Measurements from ENCODE around the gene OR5M10. TPM values are rescaled to one million over a fixed set of nuclear protein-coding genes. Genes with fewer than 3 reads are reported as not detected.

Gene OR5M10
- total RNA-seq, 1 donor: not detected

DNA sequence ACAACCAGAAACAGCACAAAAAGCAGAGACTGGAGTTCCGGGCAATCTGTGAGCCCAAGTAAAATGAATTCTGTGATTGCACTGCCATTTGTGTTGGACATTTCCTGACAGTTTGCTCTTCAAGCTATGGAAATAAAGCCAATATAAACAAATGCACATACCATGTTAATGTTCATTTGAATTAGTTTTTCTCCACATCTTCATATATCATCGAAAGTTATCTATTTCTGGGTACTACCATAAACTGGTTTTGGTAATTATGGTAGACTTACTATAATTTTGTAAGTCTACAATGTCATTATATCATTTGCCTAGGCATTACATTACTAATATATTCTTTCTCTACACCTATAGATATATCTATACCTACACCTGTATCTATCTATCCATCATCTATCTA, 34.4 kb downstream of the OR5M10 start, which contains the start of gene OR5M11:
OR5M11 (minus strand) TSS at position 101 of the 400 bp plus-strand sequence; CDS start at position 101, 0 bp downstream.
- TF ChIP-seq, protein P1, sequence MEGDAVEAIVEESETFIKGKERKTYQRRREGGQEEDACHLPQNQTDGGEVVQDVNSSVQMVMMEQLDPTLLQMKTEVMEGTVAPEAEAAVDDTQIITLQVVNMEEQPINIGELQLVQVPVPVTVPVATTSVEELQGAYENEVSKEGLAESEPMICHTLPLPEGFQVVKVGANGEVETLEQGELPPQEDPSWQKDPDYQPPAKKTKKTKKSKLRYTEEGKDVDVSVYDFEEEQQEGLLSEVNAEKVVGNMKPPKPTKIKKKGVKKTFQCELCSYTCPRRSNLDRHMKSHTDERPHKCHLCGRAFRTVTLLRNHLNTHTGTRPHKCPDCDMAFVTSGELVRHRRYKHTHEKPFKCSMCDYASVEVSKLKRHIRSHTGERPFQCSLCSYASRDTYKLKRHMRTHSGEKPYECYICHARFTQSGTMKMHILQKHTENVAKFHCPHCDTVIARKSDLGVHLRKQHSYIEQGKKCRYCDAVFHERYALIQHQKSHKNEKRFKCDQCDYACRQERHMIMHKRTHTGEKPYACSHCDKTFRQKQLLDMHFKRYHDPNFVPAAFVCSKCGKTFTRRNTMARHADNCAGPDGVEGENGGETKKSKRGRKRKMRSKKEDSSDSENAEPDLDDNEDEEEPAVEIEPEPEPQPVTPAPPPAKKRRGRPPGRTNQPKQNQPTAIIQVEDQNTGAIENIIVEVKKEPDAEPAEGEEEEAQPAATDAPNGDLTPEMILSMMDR (IDR thresholded peaks at IDR 0.05; ENCODE audit: extremely low read depth, low read depth, low read length): no peak
- no peak within 1 kb of the TSS for H3K27ac ChIP-seq (ENCODE audit: low read depth, low read length)
- no peaks in the 10 kb centered on the region for H3K27me3 ChIP-seq (ENCODE audit: insufficient read depth, low read length)
- no peak for DNase-seq (ENCODE audit: insufficient read length, low spot score, missing footprints)
- no peak within 1 kb of the TSS for H3K4me2 ChIP-seq (ENCODE audit: insufficient read depth, low read length)
- no peaks in the 10 kb centered on the region for H3K4me1 ChIP-seq (ENCODE audit: insufficient read depth, low read length)
- no peaks in the 10 kb centered on the region for H4K20me1 ChIP-seq (ENCODE audit: insufficient read depth, low read length)
- no peaks in the 10 kb centered on the region for H3K36me3 ChIP-seq (ENCODE audit: insufficient read depth, low read length)
- no peak within 1 kb of the TSS for H3K4me3 ChIP-seq (ENCODE audit: insufficient read depth, low read length)
- H2AFZ ChIP-seq (ENCODE audit: low read length): no peak within 1 kb of the TSS
- no peaks in the 10 kb centered on the region for H3K9me3 ChIP-seq (ENCODE audit: low read depth, low read length)
- H3K79me2 ChIP-seq (ENCODE audit: insufficient read depth, low read length): no peaks in the 10 kb centered on the region

DNA sequence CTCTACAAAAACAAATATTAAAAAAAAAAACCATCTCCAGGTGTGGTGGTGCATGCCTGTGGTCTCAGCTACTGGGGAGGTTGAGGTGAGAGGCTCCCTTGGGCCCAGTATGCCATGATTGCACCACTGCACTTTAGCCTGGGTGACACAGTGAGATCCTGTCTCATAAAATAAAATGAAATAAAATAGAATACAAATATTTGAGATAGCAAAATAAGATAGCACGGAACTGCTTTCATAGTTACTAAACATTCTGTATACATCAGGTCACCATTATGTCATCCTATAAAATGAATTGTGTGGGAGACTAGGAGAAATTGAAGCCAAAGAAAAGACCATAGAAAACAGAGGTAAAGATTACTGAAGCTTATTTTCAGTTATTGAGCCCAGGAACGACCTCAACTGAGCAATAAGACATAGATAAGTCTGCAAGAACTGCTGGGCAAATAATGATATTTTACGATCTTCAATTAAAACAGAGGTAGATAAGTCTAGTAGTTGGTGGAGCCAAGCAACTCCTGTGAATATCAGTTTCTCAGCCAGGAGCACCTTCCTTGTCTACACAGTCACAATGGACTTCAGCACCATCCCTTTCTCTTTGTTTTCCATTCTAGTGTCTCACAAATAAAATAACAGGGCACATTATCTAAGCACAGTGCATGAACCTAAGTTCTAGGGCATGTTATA, 44.3 kb downstream of the OR5M10 start:
- no peak for DNase-seq (ENCODE audit: insufficient read length, low spot score, missing footprints)
- Histone ChIP-seq H3K36me3 (ENCODE audit: insufficient read depth, low read length) (no peaks in the 10 kb centered on the region), H3K27me3 (ENCODE audit: insufficient read depth, low read length) (no peaks in the 10 kb centered on the region), H3K9me3 (ENCODE audit: low read depth, low read length) (peaks cover 4% of the 10 kb centered on the region), H3K79me2 (ENCODE audit: insufficient read depth, low read length) (no peaks in the 10 kb centered on the region), H3K4me2 (ENCODE audit: insufficient read depth, low read length) (no peak overlapping the region), H3K4me1 (ENCODE audit: insufficient read depth, low read length) (no peaks in the 10 kb centered on the region), H3K27ac (ENCODE audit: low read depth, low read length) (no peak overlapping the region), H3K4me3 (ENCODE audit: insufficient read depth, low read length) (no peak overlapping the region), H4K20me1 (ENCODE audit: insufficient read depth, low read length) (no peaks in the 10 kb centered on the region), H2AFZ (ENCODE audit: low read length) (no peak overlapping the region)
- TF ChIP-seq, protein P1 (IDR thresholded peaks at IDR 0.05; ENCODE audit: extremely low read depth, low read depth, low read length): no peak

DNA sequence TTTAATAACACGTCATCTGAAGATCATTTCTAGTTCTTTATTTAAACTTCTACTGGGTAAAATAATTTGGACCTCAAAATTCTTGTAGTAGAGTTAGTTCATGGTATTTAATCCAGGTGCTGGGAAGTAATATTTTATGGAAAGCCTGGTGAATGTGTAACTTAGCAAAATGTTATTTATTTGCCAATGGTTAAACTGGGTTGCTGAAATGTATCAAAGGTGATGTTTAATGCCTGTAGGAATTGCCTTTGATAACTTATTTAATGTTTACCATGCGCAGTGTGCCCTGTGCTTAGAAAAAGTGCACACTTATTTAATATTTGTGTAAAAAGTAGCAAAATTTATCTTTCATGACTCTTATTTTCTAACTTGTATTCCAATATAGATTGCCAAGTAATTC, 45.7 kb downstream of the OR5M10 start:
- no peaks in the 10 kb centered on the region for H3K79me2 ChIP-seq (ENCODE audit: insufficient read depth, low read length)
- H2AFZ ChIP-seq (ENCODE audit: low read length): no peak overlapping the region
- no peaks in the 10 kb centered on the region for H4K20me1 ChIP-seq (ENCODE audit: insufficient read depth, low read length)
- H3K27me3 ChIP-seq (ENCODE audit: insufficient read depth, low read length): no peaks in the 10 kb centered on the region
- TF ChIP-seq, protein P1 (IDR thresholded peaks at IDR 0.05; ENCODE audit: extremely low read depth, low read depth, low read length): no peak
- peaks cover 4% of the 10 kb centered on the region for H3K9me3 ChIP-seq (ENCODE audit: low read depth, low read length)
- H3K27ac ChIP-seq (ENCODE audit: low read depth, low read length): no peak overlapping the region
- no peaks in the 10 kb centered on the region for H3K36me3 ChIP-seq (ENCODE audit: insufficient read depth, low read length)
- H3K4me1 ChIP-seq (ENCODE audit: insufficient read depth, low read length): no peaks in the 10 kb centered on the region
- DNase-seq (ENCODE audit: insufficient read length, low spot score, missing footprints): no peak
- H3K4me3 ChIP-seq (ENCODE audit: insufficient read depth, low read length): no peak overlapping the region
- no peak overlapping the region for H3K4me2 ChIP-seq (ENCODE audit: insufficient read depth, low read length)

Other genes starting within 250 kb of the OR5M10 start
- gene OR8K1, start 231.7 kb downstream of the OR5M10 start, total RNA-seq: not detected in 2 replicates
- gene OR8J1, start 223.4 kb downstream of the OR5M10 start, total RNA-seq: not detected in 2 replicates
- not detected in 2 replicates for gene OR8U1, start 202.1 kb downstream of the OR5M10 start, total RNA-seq
- not detected in 2 replicates for gene OR5AL1, start 165.0 kb downstream of the OR5M10 start, total RNA-seq
- gene OR5M3, start 104.4 kb downstream of the OR5M10 start, total RNA-seq: not detected in 2 replicates
- not detected in 2 replicates for gene OR5M8, start 86.4 kb downstream of the OR5M10 start, total RNA-seq
- not detected in 2 replicates for gene OR5M11, start 34.5 kb downstream of the OR5M10 start, total RNA-seq
- gene OR5M1, start 37.2 kb upstream of the OR5M10 start, total RNA-seq: not detected in 2 replicates
- gene OR5AP2, start 64.7 kb upstream of the OR5M10 start, total RNA-seq: not detected in 2 replicates
- gene OR5AR1, start 86.0 kb upstream of the OR5M10 start, total RNA-seq: not detected in 2 replicates
- not detected in 2 replicates for gene OR9G1, start 121.4 kb upstream of the OR5M10 start, total RNA-seq
- not detected in 2 replicates for gene OR9G4, start 171.0 kb upstream of the OR5M10 start, total RNA-seq